Peyer's patch (tissue), 4 donors: ENCODE measurements around the gene RAMP3. TPM values are rescaled to one million over a fixed set of nuclear protein-coding genes. Genes with fewer than 3 reads are reported as not detected.

ENCODE experiments used
- DNase-seq, 3 donors: peaks; one replicate each; pipeline ENCODE4 v3.0.0-alpha.2; 2017 to 2019
- H3K27ac ChIP-seq, 4 donors: fragments of 200-600 bp; sonication (generic); one replicate each; pipeline ENCODE4 v1.5.1; 2016 to 2019
- H3K27me3 ChIP-seq, 2 donors: fragments of 200-600 bp; sonication (generic); one replicate each; pipeline ENCODE4 v1.5.1; 2019
- H3K36me3 ChIP-seq, 3 donors: fragments of 200-600 bp; sonication (generic); one replicate each; pipeline ENCODE4 v1.5.1; 2016 to 2019
- H3K4me1 ChIP-seq, 4 donors: fragments of 200-600 bp; sonication (generic); one replicate each; pipeline ENCODE4 v1.5.1; 2016 to 2019
- H3K4me3 ChIP-seq, 4 donors: fragments of 200-600 bp; sonication (generic); 1 replicate in 3 of 4; 2 replicates in 1 of 4; pipeline ENCODE4 v1.5.1; 2016 to 2019; ENCODE audit warnings: mild to moderate bottlenecking in 1 of 4
- H3K9me3 ChIP-seq, 4 donors: fragments of 200-600 bp; sonication (generic); one replicate each; pipeline ENCODE4 v1.5.1; 2016 to 2019; ENCODE audit warnings: mild to moderate bottlenecking in 1 of 4
- POLR2A ChIP-seq, 2 donors: fragments of 450-650 bp; IDR thresholded peaks; one replicate each; pipeline ENCODE4 v1.5.1; 2017; ENCODE audit warnings: antibody characterized with exemption in 2 of 2, mild to moderate bottlenecking in 2 of 2, moderate library complexity in 2 of 2
- total RNA-seq, 4 donors: library from RNA; depleted of rRNA; stranded (reverse); fragments of >200 nt; gene quantifications; one replicate each; pipeline ENCODE4 v1.1.0, GENCODE V29; 2016
- TF ChIP-seq, protein P1 (sequence below), 6 experiments: fragments of 450-650 bp in 4 of 6; fragments of 200-600 bp in 2 of 6; sonication (generic) in 1 of 6; IDR thresholded peaks; one replicate each; pipeline ENCODE4 v1.5.1; 2017 to 2019; ENCODE audit warnings: antibody characterized with exemption in 6 of 6, mild to moderate bottlenecking in 3 of 6, moderate library complexity in 1 of 6

The RAMP3 gene
- total RNA-seq, 4 donors from 2014 or later = 8.6 to 89.1 (median 20.1) TPM

DNA sequence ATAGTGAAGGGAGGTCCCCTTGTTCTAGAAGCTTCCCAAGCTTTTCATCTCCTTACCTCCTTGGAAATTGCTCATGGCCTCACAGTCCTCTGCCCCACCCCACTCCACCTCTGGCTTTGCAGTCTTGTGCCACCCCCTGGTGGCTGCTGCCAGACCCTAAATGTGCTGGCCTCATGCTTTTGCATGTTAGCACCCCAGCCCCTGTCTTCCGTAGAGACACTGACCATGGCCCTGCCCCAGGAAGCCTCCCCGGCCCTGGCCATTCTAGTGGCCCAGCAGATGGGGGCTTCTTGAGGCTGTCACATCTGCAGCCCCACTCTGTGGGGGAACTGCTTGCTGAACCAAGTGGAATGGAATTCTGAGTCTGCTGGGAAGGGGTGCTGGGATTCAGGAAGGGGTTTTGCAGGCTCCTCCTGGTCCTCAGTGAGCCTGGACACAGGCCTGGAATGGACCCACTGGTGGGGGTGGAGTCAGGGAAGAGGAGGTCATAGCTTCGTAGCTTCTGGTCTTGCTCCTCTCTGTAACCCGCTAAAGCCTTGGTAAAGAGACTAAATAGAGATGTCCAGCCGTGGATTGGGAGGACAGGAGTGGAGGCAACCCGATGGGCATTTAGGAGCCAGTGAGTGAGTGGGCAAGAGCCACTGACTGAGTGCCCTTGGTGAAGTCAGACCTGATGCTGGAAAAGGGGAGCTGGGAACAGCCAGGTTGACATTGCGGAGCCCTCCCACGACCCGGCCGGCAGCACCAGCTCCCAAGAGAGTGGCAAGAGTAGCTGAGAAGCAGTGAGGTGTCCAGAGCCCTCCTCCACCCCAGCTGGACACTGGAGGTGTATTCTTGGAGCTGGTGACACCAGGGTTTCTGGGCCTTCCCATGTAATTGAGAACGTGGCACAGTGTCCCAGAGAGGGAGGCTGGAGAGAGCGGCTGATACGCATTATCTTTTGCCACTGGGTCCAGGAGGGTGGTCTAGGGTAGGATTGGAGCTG, 20.9 kb downstream of the RAMP3 start:
- H3K27ac ChIP-seq = no peak overlapping the region
- no peak overlapping the region for H3K4me3 ChIP-seq
- H3K36me3 ChIP-seq = no peaks in the 10 kb centered on the region
- H3K4me1 ChIP-seq = no peaks in the 10 kb centered on the region
- H3K9me3 ChIP-seq = no peaks in the 10 kb centered on the region
- no peaks in the 10 kb centered on the region for H3K27me3 ChIP-seq
- DNase-seq = peak in 2 of 3 donors; percentile 32 to 37
- no peak for TF ChIP-seq POLR2A (IDR thresholded peaks at IDR 0.05)
- TF ChIP-seq, protein P1, sequence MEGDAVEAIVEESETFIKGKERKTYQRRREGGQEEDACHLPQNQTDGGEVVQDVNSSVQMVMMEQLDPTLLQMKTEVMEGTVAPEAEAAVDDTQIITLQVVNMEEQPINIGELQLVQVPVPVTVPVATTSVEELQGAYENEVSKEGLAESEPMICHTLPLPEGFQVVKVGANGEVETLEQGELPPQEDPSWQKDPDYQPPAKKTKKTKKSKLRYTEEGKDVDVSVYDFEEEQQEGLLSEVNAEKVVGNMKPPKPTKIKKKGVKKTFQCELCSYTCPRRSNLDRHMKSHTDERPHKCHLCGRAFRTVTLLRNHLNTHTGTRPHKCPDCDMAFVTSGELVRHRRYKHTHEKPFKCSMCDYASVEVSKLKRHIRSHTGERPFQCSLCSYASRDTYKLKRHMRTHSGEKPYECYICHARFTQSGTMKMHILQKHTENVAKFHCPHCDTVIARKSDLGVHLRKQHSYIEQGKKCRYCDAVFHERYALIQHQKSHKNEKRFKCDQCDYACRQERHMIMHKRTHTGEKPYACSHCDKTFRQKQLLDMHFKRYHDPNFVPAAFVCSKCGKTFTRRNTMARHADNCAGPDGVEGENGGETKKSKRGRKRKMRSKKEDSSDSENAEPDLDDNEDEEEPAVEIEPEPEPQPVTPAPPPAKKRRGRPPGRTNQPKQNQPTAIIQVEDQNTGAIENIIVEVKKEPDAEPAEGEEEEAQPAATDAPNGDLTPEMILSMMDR (IDR thresholded peaks at IDR 0.05) = peak in 1 of 6 experiments; percentile 23

DNA sequence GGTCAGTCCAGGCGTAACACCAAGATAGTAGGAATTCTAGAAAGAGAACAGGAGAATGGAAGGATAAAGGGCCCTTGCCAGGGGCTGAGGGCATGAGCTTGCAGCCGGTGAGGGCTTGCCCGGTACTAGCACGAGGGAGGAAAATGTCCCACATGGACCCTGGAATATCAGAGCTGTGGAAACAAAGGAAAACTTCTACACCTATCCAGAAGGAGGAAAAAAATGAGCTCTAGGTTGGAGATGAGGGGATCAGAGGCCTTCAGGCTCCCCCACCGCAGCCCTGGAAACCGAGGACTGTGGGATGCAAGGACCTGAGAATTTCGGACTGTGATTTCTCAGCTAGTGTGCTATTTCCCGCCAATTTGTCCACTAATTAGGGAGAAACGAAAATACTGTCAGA, 22.1 kb downstream of the RAMP3 start:
- peak in 1 of 3 donors; percentile 18 for DNase-seq
- H3K36me3 ChIP-seq = no peaks in the 10 kb centered on the region

DNA sequence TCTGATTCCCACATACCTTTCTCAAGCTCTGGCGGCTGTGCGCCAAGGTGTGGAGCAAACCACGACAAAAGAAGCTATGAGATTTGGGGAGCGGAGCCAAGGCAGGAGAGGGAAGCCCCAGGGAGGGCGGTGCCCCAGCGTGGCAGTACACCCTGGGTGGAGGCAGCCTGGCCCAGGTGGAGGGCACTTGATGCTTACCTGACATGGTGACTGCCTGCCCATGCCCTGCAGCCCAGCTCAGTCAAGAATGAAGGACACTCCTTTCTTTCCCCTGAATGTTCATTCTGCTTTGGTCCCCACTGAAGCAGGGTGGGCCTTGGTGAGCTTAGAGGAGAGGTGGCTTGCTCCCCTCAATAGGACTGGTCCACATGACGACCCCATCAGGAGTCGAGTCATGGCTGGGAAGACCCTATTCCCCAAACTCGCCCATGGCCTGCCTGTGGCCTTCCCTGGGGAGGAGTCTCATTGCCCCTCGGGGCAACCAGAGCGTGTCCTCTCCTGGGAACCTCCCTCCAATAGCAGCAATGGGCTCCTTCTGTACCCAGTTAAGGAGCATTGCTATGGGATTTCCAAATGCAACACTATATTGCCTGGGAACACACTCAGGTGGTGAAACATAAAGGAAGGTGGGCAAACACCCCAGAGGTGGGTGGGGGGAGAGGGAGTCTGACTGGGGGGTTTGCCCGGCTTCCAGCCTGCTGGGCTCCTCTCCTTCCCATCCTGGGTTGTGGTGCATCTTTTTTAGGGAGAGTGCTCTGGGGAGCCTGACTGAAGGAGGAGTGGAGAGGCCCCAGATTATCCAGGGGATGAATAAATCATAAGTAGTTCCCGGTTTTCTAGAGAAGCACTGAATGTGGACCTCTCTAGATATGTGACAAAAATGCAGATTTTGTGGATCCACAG, 22.7 kb downstream of the RAMP3 start:
- Histone ChIP-seq H3K4me3 (no peak overlapping the region), H3K27me3 (no peaks in the 10 kb centered on the region), H3K27ac (no peak overlapping the region), H3K36me3 (no peaks in the 10 kb centered on the region), H3K4me1 (no peaks in the 10 kb centered on the region), H3K9me3 (no peaks in the 10 kb centered on the region)
- peak in 2 of 3 donors; percentile 29 to 31 for DNase-seq
- TF ChIP-seq POLR2A (IDR thresholded peaks at IDR 0.05) = no peak
- TF ChIP-seq, protein P1 (IDR thresholded peaks at IDR 0.05) = no peak

More for the DNA sequence above, 22.1 kb downstream of the RAMP3 start:
- no peak overlapping the region for H3K27ac ChIP-seq
- H3K4me1 ChIP-seq = no peaks in the 10 kb centered on the region
- H3K4me3 ChIP-seq = no peak overlapping the region
- no peaks in the 10 kb centered on the region for H3K27me3 ChIP-seq
- no peaks in the 10 kb centered on the region for H3K9me3 ChIP-seq
- TF ChIP-seq, protein P1 (IDR thresholded peaks at IDR 0.05) = no peak
- no peak for TF ChIP-seq POLR2A (IDR thresholded peaks at IDR 0.05)

DNA sequence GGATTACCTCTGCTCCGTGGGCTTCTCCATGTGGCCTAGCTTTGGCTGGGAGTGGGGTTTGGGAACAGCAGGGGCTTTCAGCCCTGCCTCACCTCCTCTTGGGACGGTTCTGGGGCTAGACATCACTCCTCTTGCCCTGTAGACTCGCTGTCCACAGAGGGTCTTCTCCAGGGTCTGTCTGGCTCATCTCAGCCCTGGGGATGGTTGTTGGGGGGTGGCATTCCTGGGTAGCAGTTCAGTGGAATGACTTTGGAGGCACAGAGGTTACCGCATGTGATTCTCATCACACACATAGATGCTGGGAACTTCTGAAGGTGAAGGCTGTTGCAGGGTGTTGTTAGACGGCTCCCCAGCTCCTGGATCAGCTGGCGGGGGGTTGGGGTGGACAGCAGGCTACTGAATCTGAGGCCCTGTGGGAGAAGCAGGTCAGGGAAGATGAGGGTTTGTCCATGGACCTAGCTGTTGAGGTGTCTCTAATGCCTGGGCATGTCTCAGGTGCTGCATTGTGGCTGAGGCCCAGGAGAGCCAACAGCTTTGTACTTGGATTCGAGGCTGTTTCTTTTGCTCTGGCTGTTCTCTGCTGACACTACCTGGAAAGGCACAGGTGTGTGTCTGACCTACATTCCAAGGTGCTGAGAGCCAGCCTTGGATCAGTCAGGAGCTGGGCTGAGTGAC, 23.8 kb downstream of the RAMP3 start:
- no peak for TF ChIP-seq POLR2A (IDR thresholded peaks at IDR 0.05)
- TF ChIP-seq, protein P1 (IDR thresholded peaks at IDR 0.05) = no peak
- DNase-seq = peak in 2 of 3 donors; percentile 31 to 40
- H3K27ac ChIP-seq = no peak overlapping the region
- H3K9me3 ChIP-seq = no peaks in the 10 kb centered on the region
- no peaks in the 10 kb centered on the region for H3K27me3 ChIP-seq
- H3K4me3 ChIP-seq = no peak overlapping the region
- no peaks in the 10 kb centered on the region for H3K4me1 ChIP-seq
- H3K36me3 ChIP-seq = no peaks in the 10 kb centered on the region
